T follicular helper cell (primary cell): ENCODE measurements around the gene ZNF831.

ENCODE experiments used
- DNase-seq: peaks from one replicate; pipeline ENCODE4 v3.0.0-alpha.2; 2020; ENCODE audit warnings: low read depth

Gene ZNF831

DNA sequence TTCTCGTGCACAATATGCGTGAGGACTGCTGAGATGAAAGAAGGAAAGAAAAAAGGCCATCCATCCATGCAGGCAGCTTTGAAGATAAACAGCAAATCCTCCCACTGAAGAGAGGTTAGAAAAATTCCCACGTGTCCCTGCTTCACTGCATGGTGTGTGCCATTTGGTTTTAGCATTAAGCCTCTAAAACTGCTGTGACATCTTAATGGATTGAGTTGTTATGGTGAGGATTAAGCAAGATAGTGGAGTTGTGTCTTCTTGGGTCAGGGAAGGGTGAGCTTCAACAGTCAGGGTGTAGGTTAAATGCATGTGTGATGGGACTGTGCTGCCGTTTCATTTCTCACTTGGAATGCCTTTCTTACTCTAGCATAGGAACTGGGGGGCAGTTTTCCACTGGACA lies 50.5 kb downstream of the ZNF831 start:
- DNase-seq = no peak

DNA sequence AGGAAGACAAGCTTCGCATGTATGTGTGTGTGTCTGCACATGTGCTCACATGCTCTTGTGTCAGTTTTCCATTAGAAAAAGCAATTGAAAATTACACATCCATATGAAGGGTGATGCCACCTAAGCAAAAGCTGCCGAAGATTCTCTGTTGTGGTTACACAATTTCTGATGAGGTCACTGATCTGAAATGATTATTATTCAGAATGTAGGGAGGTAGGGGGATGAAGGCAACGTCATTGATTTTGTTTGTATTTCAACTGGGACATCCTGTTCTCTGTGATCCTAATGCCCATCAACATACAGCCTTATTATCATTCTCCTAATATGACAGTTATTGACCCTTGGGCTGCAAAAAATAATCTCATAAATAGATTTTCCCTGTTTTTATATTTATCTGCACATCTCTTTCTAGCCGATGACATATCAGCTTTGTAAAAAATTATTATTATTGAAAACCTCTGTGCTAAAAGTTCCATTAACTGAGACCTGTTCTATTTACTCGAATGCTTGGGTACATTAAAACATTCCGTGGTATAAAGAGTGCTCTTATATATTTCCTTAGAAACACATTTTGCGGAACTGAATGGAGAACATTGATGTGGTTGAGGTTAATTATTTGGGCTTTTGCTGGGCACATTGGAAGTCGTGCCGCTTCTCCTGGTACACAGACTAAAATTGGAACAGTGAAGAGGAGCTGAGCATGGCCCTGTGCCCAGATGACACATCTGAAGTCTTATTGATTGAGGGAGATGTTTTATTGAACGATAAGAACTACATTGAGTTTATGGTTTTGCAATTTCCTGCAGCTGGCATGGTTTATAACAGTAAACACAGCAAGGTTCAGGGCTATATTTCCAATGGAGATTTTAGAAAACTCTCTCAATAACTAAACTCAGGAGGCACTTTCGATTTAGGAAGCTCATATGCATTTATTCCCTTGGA lies 51.3 kb downstream of the ZNF831 start:
- DNase-seq = no peak

DNA sequence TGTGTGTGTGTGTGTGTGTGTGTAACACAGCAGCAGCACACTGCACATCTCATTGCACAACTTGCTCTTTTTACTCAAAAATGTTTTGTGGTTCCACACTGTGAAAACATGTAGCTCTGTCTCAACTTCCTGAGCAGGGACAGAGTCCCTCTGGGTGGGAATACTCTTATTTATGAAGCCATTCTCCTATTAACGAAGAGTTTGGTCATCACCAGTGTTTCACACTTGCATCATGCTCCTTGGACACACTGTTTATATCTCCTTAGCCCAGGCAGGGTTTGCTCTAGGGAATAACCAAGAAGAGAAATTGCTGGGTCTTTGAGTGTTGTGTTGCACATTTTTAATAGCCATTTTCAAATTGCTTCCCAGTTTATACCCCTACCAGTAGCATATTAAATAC lies 53.6 kb downstream of the ZNF831 start:
- no peak for DNase-seq

DNA sequence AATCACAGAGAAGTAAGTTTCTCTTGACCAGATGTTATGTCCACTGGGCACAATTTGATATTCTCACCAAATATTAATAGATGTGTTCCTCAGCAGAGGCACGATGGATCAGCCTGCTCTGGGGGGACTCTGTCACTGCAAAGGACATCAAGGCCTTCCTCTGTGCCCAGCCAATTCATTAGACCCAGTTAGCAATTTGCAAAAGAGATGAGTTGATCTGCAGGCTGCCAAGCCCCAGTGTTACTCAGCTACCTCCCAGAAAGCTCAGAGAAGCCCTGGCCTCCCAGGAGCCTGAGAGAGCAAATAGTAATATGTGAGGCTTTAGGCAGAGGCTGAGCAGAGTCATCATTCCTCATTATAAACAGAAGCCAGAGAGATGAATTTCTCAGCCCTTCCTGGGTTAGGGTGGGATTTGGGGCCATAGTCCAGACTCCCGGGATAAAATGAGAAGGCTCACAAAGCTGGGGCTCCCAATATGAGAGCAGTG lies 54.2 kb downstream of the ZNF831 start:
- no peak for DNase-seq

DNA sequence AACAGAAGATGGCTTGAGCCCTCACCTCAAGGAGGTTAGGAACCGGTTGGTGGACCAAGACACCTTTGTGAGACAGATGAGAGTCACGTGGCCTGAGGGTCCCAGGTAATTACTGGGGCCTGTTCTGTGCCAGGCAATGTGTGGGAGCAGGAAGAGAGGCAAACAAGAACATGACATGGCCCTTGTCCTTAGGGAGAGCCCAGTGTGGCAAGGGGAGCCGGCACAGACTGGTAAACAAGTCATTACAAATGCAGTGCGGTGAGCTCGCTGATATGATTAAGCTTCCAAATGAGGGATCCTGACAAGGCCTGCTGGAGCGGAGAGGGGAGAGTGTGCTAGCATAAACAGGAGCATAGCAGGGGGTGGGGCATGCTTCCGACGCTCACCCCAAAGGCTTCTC lies 55.6 kb downstream of the ZNF831 start:
- no peak for DNase-seq

DNA sequence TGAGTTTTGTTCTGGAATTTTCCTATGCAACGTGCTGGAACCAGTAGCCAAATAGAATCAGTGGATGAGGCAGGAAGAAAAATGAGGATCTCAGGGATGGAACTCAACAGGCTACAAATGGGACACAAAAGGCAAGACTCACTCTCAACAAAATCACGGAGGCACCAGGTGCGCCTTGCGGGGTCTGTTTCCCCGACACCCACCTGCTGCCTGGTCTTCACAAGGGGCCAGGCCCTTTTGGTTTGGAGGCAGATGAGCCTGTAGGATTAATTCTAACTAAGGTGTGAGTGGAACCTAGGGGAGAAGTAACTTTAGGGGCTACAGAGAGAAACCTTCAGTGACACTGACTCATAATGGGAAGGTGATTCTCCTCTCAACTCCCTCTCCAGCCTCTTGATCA lies 56.5 kb downstream of the ZNF831 start:
- DNase-seq = no peak

DNA sequence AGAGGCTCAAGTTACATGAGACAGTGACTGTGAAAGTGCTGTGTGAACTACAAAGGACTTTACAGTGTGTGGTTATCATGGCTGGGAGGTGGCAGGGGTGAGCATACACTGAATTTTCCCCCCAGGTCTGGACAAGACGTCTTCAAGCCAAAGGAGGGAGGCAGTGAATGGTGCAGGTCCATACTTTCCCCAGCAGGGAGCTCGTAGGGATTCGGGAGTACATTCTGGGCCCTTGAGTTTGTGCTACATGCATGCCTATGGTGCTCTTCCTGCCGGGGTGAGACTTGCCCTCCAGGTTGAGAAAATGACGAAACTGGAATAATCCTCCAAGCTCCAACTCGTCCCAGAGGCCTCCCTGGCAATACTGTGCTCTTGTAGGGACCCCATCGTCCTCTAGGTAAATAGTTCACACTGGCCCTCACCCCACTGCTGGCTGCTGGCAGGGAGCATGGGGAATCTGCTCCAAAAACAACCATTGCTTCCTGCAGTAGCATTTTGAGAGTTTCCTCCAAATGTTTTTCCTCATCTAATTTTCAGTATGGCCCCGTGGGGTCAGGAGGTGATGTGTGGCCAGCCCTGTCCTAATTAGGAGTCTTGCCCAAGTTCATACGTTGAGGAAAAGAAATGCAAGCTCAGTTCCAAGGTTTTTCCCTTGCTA lies 57.6 kb downstream of the ZNF831 start:
- no peak for DNase-seq

DNA sequence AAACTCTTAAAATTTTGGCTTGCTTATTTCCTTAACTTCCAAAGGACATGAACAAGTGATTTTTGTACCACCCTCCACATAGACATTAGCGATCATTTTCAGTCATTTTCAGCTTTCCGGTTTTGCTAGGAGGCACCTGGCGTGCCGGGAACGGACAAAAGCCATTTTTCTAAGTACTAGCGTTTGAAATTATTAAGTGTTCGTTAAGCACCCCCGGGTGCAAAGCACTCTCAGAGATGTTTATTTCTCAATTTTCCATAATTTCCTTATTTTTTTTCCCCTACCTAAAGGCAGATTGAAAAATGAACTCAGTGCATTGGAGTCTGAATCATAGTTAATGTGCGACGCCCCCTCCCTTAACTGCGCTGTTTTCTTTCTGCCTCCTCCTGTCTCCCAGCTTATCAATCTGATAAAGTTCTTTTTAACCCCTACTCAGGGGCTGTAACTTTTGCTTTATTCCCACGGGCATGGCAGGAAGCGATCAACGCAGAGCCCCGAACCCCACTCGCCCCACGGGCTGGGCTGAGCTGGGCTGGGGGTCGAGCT lies 58.2 kb downstream of the ZNF831 start:
- no peak for DNase-seq

DNA sequence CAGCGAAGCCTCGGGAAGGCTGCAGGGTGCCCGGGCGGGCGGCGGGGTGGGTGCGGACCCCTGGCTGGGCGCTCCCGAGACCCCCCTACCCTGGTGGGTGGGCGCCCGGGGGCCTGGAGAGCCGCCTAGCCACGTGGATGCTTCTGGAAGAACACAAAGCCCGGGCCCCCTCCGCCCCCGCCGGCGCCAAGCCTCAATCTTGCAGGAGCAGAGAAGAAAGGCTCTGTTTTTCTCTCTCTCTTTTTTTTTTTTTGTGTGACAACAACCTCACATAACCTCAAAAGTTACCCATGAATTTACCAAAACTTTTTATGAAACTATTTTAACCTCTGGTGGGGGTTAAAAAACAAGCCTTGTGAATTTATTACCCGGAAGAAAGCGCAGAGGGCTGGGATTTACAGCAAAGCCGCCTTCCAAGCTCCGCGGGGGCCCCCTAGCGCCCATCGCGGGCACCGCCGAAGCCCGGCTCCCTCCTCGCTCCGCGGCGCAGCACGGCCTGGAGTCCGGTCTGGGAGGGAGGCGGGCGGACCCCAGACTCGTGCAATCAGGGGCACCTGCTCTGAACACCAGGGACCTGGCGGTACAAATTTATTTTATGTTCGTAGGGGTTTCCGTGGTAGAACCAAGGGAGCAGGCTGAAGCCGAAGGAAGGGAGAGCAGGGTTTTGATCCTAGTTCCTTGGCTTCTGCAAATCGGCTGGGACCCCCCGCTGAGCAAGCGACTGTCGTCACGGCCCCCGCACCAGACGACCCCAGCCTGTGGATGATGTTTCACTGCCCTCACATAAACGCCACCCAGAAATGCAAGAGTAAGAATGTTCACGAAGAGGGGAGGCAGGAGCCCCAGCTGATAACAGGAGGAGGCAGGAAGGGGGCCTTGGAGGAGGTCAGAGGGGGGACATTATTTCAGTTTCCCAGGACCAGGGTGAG lies 58.9 kb downstream of the ZNF831 start:
- peak; percentile 63 for DNase-seq

DNA sequence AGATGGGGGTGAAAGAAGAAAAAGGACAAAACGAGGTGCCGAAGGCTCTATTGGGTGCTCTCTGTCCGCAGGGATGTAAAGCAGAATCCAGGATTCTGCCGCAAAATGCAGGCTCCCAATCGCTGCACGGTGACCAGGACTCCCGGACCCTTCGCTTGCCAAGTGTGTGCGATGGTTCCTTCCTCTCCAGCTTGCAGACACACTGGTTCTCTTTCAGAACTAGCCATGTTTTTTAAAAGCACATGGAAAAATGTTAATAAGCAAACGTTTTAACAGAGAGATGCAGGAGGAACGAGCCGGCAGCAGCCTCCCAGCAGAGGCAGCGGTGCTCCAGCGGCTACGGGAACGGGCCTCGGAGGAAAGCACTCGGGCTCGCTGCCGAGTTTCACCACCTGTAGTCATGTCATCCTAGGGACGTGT lies 59.6 kb downstream of the ZNF831 start:
- no peak for DNase-seq

DNA sequence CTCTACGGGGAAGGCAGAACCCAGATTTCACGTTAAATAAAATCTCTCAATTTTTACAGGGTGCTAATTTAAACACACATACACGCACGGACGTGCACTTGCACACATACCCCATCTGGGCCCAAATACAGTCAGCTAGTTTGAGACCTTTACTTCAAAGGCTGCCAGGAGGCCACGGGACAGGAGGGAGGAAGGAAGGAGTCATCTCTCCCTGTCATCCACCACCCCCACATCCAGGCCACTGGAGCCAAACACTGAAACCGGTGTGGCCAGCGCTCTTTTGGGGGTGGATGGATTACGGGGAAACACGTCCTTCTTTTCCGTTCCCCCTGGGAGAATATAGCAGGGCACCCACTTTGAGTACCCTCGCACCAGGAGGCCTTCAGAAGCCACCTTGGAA lies 60.1 kb downstream of the ZNF831 start:
- DNase-seq = no peak

DNA sequence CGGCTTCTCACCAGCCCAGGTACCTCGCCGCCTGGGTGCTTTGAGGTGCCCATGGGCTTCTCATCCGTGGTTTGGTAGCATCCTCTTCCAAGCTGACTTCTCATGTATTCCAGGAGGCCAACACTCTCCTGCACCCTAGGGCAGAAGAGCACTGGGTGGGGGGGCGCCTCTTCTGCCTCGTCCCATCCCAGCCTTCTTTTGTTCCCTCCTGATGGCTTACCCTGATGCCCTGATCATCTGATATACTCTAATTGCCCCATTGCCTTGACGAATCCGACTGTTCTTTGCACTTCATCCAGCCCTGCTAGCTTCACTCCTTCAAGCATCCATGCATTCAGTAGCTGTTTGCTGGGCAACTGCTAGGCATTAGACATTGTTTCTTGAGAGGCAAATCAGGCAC lies 60.6 kb downstream of the ZNF831 start:
- DNase-seq = no peak

DNA sequence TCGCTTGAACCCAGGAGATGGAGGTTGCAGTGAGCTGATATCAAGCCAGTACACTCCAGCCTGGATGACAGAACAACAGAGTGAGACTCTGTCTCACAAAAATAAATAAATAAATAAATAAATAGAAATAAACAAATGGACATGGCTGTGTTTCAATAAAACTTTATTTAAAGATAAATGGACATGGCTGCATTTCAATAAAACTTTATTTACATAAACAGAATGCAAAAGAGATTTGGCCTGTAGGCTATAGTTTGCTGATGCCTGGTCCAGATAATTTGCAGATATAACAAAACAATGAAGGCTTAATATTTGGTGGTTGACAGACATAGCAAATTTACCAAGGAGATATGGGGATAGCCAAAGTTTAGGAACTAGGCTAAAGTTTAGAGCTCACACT lies 66.8 kb downstream of the ZNF831 start:
- no peak for DNase-seq

DNA sequence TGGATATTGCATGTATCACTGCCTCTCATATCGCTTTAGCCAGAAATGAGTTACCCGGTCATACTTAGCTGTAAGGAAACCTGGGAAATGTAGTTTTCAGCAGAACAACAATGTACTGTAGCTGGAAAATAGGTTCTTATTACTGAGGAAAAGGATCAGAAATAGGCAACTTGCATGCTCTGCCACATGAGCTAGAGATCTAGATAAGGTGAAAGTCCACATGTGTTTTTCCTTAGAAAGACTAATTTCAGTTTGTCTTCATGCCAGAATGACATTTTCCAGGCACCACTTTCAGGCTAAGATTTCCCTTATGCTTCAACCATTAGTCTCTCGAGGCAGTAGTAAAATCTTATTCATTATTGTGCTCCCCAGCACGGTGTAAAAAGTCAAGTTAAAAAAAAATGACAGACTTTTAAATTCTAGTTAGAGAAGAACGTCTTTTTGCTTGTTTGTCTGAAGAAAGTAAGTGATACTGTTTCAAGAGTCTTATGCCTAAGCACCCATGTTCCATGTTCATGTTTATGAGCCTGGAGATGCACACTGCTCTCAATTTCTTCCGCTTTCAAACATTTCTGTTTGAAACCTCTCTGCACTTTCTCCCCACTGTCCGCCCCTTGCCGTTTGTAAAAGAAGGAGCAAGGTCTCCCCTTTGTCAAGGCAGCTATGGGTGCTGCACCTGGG lies 67.6 kb downstream of the ZNF831 start:
- DNase-seq = no peak

DNA sequence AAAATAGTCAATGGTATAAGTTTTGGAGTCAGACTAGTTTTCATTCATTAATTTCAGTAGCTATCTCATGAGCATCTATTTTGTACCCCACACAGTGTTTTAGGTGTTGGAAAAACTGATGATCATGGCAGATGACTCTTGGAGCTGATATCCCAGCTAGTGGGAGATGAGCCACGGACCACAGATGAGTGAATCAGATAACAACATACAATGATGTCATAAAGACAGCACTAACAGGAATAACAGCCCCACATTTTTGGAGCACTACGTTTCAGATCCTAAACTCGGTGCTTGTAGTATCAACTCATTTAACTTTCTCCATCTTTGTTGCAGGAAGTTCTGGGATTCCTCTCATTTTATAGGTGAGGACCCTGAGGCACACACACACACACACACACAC lies 69.0 kb downstream of the ZNF831 start:
- no peak for DNase-seq

DNA sequence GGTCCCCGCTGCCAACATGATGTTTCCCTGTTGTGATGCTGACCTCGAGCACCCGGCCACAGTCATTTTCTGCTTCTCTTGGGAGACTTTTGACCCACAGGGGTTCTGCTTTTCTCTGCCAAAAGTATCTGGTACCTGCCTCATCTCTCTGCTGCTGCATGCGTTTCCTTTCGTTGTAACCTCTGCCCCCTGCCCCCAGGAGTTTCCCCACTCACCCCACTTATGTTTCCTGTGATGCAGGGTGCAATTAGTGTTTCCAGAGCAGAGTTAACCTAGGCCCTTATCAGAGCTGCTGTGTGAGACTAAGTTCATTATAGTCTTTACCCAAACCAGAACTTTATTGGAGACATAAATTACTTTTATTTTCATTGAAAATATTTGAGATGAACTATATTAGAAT lies 71.6 kb downstream of the ZNF831 start:
- no peak for DNase-seq

DNA sequence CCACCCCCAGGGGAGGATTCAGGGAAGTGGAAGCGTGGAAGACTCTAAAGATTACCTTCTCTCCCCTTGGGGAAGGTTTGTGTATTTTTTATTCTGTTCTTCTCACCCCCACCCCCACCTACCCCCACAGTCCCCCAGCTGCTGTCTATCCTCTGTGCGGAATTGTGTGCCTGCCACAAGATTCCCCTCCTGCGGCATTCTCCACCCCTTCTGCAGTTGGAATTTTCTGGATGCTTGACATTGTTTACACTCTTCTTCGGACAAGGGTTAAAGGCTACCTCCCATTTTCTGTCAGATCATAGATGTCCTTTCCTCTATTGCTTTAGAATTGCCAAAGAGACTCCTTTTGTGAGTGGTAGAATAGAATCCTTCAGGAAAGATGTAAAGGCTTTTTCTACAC lies 76.4 kb downstream of the ZNF831 start:
- DNase-seq = no peak

DNA sequence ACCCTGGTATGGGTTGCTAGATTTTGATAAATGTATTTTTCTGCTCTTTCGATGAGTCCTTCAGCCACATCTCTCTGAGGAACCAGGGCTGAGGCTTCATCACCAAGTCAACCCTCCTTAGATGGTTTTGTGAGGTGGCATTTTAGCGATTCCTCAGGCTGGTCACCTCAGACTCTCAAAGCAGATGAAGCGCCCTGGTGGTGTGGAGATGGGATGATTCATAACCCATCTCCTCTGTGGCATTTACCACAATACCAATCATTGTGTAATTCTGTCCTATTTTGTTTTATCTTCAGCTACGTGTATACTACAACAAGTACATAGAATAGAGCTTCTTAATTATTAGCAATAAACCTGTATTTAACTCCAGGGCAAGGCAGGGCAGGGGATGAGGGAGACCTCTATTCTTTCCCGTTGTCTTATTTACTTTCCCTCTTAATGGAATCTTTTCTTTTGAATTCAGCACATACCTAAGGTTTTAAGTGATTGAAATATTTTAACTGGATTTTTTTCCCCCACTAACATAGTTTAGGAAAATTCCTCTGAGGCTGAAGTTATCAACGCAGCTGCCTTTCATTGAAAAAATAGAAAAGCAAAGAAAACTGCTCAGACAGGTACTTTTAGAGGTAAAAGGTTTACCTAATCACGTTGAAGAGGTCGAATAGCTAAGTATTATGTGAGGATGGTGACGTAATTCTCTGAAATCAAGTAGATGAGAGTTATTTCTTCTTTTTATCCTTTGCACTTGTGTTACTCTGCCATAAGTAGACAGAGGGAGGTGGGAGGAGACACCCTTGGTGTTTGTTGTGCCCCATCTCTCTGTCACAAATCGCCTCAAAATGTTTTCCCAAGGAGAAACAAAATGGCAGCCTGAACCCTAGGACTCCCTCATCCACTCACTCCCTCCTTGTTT lies 79.3 kb downstream of the ZNF831 start:
- no peak for DNase-seq

DNA sequence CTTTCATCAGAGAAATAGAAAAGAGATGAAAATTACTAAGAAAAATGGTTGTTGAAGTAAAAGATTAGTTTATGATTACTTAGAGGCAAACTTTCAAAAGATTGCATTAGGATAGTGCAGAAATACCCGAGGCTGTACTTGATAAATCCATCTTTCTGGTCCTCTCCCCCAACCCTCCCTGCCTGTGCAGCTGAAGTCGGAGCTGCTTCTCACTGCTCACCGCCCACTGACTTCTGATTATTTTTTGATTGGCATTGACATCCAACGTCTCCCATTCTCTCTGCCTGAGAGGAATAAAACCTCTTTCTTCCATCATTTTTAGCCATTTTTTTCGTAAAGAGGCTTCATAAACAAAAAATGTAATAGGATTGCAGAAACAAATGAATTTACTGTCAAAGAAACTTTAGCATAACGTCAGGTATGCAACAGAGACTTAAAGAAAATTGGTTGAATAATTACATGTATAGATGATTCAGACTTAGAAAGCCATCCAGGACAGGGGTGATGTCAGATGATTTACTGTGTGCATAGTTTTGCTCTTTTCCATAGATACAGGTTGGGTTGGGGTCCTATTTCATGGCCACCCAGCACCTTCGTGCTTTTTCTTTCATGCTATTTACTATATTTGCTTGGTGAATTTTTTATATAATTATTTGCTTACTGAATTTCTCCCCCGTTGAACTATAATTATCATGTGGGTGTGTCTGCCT lies 83.2 kb downstream of the ZNF831 start:
- no peak for DNase-seq
